DND-41 (cell line): ENCODE data around the gene RACK1.
"Not testable (repeated sequence)": the region's sequence is repeated elsewhere in the genome, so short reads cannot be mapped to it uniquely, and the experiment has no call there.

Experiments used
- ATAC-seq: fragments of 200-7000 bp; cut with Tn5 transposase; 3 replicates; pipeline ENCODE4 v1.9.1; 2021; ENCODE audit warnings: low read depth; ENCODE audit not compliant: insufficient read depth
- DNase-seq: peaks from one replicate; pipeline ENCODE4 v3.0.0-alpha.2; 2020
- H2AFZ ChIP-seq: 2 replicates; pipeline ENCODE4 v1.6.0; 2012; ENCODE audit warnings: low read depth, low read length
- H3K27ac ChIP-seq: 2 replicates; pipeline ENCODE4 v1.5.1; 2012; ENCODE audit warnings: low read length, inconsistent platforms
- H3K27me3 ChIP-seq: fragments of 200-600 bp; sonication (generic); 2 replicates; pipeline ENCODE4 v1.6.0; 2012; ENCODE audit warnings: low read length, mild to moderate bottlenecking, inconsistent platforms; ENCODE audit not compliant: insufficient read depth, poor library complexity
- H3K36me3 ChIP-seq: 2 replicates; pipeline ENCODE4 v1.5.1; 2012; ENCODE audit warnings: low read length, inconsistent platforms; ENCODE audit not compliant: insufficient read depth
- H3K4me1 ChIP-seq: 2 replicates; pipeline ENCODE4 v1.5.1; 2012; ENCODE audit warnings: mild to moderate bottlenecking, low read length; ENCODE audit not compliant: insufficient read depth
- H3K4me2 ChIP-seq: 2 replicates; pipeline ENCODE4 v1.6.0; 2012; ENCODE audit warnings: mild to moderate bottlenecking, moderate library complexity, low read length, inconsistent platforms; ENCODE audit not compliant: insufficient read depth
- H3K4me3 ChIP-seq, 2 experiments: fragments of 200-600 bp in 1 of 2; shearing (Covaris generic) in 1 of 2; 2 replicates each; pipeline ENCODE4 v1.5.1; 2012 to 2016; ENCODE audit warnings: inconsistent platforms in 2 of 2, low read length in 2 of 2, mild to moderate bottlenecking in 2 of 2, low read depth in 1 of 2, moderate library complexity in 1 of 2
- H3K79me2 ChIP-seq: 2 replicates; pipeline ENCODE4 v1.6.0; 2012; ENCODE audit warnings: low read length, inconsistent platforms; ENCODE audit not compliant: insufficient read depth
- H3K9ac ChIP-seq: 2 replicates; pipeline ENCODE4 v1.6.0; 2012; ENCODE audit warnings: low read depth, mild to moderate bottlenecking, inconsistent platforms, low read length, moderate library complexity
- H3K9me3 ChIP-seq: 2 replicates; pipeline ENCODE4 v1.5.1; 2012; ENCODE audit warnings: low read length, moderate library complexity, mild to moderate bottlenecking, inconsistent platforms; ENCODE audit not compliant: insufficient read depth, severe bottlenecking
- H4K20me1 ChIP-seq: 2 replicates; pipeline ENCODE4 v1.6.0; 2012; ENCODE audit warnings: low read length; ENCODE audit not compliant: insufficient read depth
- EZH2 ChIP-seq: IDR thresholded peaks from 3 replicates; pipeline ENCODE4 v1.6.1; 2012; ENCODE audit warnings: borderline replicate concordance, low read depth, mild to moderate bottlenecking, moderate library complexity, low read length, inconsistent platforms; ENCODE audit not compliant: severe bottlenecking
- TF ChIP-seq, protein P1 (sequence below): IDR thresholded peaks from 2 replicates; pipeline ENCODE4 v1.5.1; 2012; ENCODE audit warnings: borderline replicate concordance, low read length, moderate library complexity, mild to moderate bottlenecking; ENCODE audit not compliant: poor library complexity, severe bottlenecking; ENCODE audit errors: extremely low read depth

RACK1 gene

GRCh38 chr5:181217803-181218062 is 26.0 kb downstream of the RACK1 start:
- no peak for TF ChIP-seq EZH2
- TF ChIP-seq, protein P1, sequence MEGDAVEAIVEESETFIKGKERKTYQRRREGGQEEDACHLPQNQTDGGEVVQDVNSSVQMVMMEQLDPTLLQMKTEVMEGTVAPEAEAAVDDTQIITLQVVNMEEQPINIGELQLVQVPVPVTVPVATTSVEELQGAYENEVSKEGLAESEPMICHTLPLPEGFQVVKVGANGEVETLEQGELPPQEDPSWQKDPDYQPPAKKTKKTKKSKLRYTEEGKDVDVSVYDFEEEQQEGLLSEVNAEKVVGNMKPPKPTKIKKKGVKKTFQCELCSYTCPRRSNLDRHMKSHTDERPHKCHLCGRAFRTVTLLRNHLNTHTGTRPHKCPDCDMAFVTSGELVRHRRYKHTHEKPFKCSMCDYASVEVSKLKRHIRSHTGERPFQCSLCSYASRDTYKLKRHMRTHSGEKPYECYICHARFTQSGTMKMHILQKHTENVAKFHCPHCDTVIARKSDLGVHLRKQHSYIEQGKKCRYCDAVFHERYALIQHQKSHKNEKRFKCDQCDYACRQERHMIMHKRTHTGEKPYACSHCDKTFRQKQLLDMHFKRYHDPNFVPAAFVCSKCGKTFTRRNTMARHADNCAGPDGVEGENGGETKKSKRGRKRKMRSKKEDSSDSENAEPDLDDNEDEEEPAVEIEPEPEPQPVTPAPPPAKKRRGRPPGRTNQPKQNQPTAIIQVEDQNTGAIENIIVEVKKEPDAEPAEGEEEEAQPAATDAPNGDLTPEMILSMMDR: no peak
- no peaks in the 10 kb centered on the region for H3K27me3 ChIP-seq
- peaks cover 46% of the 10 kb centered on the region for H3K4me1 ChIP-seq
- no peaks in the 10 kb centered on the region for H3K79me2 ChIP-seq
- peak overlapping the region; percentile 82 for H3K4me2 ChIP-seq
- peak overlapping the region; percentile 57 for H2AFZ ChIP-seq
- no peaks in the 10 kb centered on the region for H3K9me3 ChIP-seq
- H3K27ac ChIP-seq: no peak overlapping the region
- no peaks in the 10 kb centered on the region for H4K20me1 ChIP-seq
- H3K9ac ChIP-seq: peak overlapping the region; percentile 32; the same call in 1 of the 2 replicates
- no peak for DNase-seq
- H3K36me3 ChIP-seq: no peaks in the 10 kb centered on the region
- peak overlapping the region in 1 of 2 experiments; percentile 25; a peak in 2 of 4 replicates for H3K4me3 ChIP-seq
- ATAC-seq: no peak

GRCh38 chr5:181217111-181217802 is 26.4 kb downstream of the RACK1 start:
- TF ChIP-seq EZH2: no peak
- TF ChIP-seq, protein P1: no peak
- no peaks in the 10 kb centered on the region for H4K20me1 ChIP-seq
- DNase-seq (peak; percentile 58), ATAC-seq (peak; percentile 12; the same call in 1 of the 3 replicates)
- peak overlapping the region; percentile 32; the same call in 1 of the 2 replicates for H3K9ac ChIP-seq
- no peaks in the 10 kb centered on the region for H3K36me3 ChIP-seq
- peak overlapping the region; percentile 82 for H3K4me2 ChIP-seq
- H3K79me2 ChIP-seq: no peaks in the 10 kb centered on the region
- H3K27ac ChIP-seq: no peak overlapping the region
- peak overlapping the region; percentile 57 for H2AFZ ChIP-seq
- H3K4me3 ChIP-seq: peak overlapping the region in 1 of 2 experiments; percentile 25; a peak in 2 of 4 replicates
- H3K9me3 ChIP-seq: no peaks in the 10 kb centered on the region
- H3K27me3 ChIP-seq: no peaks in the 10 kb centered on the region
- peaks cover 42% of the 10 kb centered on the region for H3K4me1 ChIP-seq

DNA sequence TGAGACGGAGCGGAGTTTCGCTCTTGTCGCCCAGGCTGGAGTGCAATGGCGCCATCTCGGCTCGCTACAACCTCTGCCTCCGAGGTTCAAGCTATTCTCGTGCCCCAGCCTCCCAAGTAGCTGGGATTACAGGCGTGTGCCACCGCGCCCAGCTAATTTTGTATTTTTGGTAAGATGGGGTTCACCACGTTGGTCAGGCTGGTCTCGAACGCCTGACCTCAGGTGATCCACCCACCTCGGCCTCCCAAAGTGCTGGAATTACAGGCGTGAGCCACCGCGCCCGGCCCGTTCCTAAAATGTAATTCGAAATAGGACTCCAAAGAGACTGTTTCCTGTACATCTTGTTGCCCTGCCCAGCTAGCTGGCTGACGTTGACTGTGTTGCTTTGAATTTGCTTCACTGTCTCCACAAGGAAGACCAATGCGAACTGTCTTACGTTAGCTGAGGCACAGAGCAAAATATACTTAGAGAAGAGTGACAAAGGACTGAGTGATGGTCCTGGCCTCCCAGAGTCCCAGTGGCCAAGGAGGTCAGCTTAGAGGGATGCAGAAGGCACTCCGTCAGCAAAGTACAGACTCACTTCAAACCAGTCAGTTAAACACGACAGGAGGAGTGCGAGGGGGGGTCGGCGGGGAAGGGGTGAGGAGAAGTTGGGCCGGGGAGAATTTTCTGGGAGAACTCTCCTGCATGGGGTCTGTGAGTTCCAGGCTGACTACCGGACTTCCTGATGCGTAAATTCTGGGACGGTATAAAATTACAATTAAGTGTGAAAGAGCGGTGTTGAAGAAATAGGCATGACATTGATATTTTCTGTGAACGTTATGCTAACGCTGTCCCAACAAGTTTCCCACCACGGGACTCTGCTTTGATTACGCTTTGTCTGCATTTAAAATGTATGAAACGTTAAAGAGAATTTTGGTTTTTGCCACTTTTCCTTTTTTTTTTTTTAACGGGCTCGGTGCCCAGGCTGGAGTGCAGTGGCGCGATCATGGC is 27.4 kb downstream of the RACK1 start:
- Histone ChIP-seq H3K9me3 (no peaks in the 10 kb centered on the region), H3K4me1 (peaks cover 32% of the 10 kb centered on the region), H3K27me3 (no peaks in the 10 kb centered on the region), H3K36me3 (no peaks in the 10 kb centered on the region), H4K20me1 (no peaks in the 10 kb centered on the region), H3K4me3 (peak overlapping the region; percentile 26 to 66; a peak in 3 of 4 replicates), H3K27ac (peak overlapping the region; percentile 72), H2AFZ (peak overlapping the region; percentile 96), H3K79me2 (no peaks in the 10 kb centered on the region), H3K9ac (peak overlapping the region; percentile 61), H3K4me2 (peak overlapping the region; percentile 82)
- peak; percentile 64 for ATAC-seq
- TF ChIP-seq, protein P1: no peak
- peak; percentile 43 for TF ChIP-seq EZH2
- DNase-seq: peak; percentile 51

DNA sequence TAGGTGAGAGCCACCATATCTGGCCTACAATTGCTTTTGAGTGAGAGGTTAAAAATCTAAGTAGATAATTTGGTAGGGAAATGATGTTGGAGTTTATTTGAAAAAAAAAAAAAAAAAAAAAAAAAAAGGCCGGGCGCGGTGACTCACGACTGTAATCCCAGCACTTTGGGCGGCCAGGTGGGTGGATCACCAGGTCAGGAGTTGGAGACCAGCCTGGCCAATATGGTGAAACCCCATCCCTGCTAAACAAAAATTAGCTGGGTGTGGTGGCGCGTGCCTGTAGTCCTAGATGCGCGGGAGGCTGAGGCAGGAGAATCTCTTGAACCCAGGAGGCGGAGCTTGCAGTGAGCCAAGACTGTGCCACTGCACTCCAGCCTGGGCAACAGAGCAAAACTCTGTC is 29.5 kb downstream of the RACK1 start:
- not testable (repeated sequence) for H3K36me3 ChIP-seq, H3K27ac ChIP-seq, H4K20me1 ChIP-seq, H3K4me3 ChIP-seq, ATAC-seq, H3K9ac ChIP-seq, H3K79me2 ChIP-seq, H3K9me3 ChIP-seq, H3K4me2 ChIP-seq, H3K27me3 ChIP-seq, DNase-seq, H2AFZ ChIP-seq
- peaks cover 29% of the 10 kb centered on the region for H3K4me1 ChIP-seq
